HEK293 (cell line): ENCODE measurements around the gene SEC22A.

Experiments used
- CTCF ChIA-PET: fragments of 350-600 bp; formaldehyde crosslinking; extraction: SDS; loops from one replicate; lab custom pipeline; 2021; ENCODE audit warnings: antibody characterized with exemption; lab: Yijun Ruan, JAX
- POLR2A ChIA-PET: fragments of 300-600 bp; formaldehyde crosslinking; extraction: SDS; loops from one replicate; lab custom pipeline; 2020; ENCODE audit warnings: antibody characterized with exemption, inconsistent platforms; lab: Yijun Ruan, JAX
- H3K27ac ChIP-seq: fragments of 200-500 bp; sonication (Bioruptor generic); 2 replicates; pipeline ENCODE4 v1.5.1; 2014; ENCODE audit warnings: low read depth, low read length, control low read depth, inconsistent platforms; ENCODE audit errors: extremely low read depth
- H3K36me3 ChIP-seq, 2 experiments: fragments of 200-500 bp in 1 of 2; sonication (Bioruptor generic) in 1 of 2; 1 replicate in 1 of 2; 2 replicates in 1 of 2; pipeline ENCODE4 v1.5.1; 2014 to 2017; ENCODE audit warnings: inconsistent platforms in 2 of 2, low read length in 2 of 2; ENCODE audit not compliant: control insufficient read depth in 2 of 2, insufficient read depth in 1 of 2
- H3K4me1 ChIP-seq: fragments of 200-500 bp; sonication (Bioruptor generic); 2 replicates; pipeline ENCODE4 v1.5.1; 2014; ENCODE audit warnings: mild to moderate bottlenecking, low read length, inconsistent platforms; ENCODE audit not compliant: control insufficient read depth, insufficient read depth
- H3K4me3 ChIP-seq: 2 replicates; pipeline ENCODE4 v1.5.1; 2011; ENCODE audit warnings: low read depth, mild to moderate bottlenecking, control low read depth, low read length, moderate library complexity
- H3K9me3 ChIP-seq: fragments of 200-500 bp; sonication (Bioruptor generic); 2 replicates; pipeline ENCODE4 v1.5.1; 2014; ENCODE audit warnings: low read depth, low read length, inconsistent platforms; ENCODE audit not compliant: control insufficient read depth, insufficient read depth
- GFI1B ChIP-seq: fragments of 450-650 bp; formaldehyde crosslinking; IDR thresholded peaks from 2 replicates; pipeline ENCODE4 v1.5.1; 2016; ENCODE audit warnings: missing biosample characterization, missing genetic modification characterization
- KLF1 ChIP-seq: fragments of 450-650 bp; formaldehyde crosslinking; IDR thresholded peaks from 2 replicates; pipeline ENCODE4 v1.5.1; 2016; ENCODE audit warnings: missing biosample characterization, missing genetic modification characterization
- SP3 ChIP-seq: fragments of 450-650 bp; formaldehyde crosslinking; IDR thresholded peaks from 2 replicates; pipeline ENCODE4 v1.5.1; 2016; ENCODE audit warnings: missing biosample characterization, missing genetic modification characterization
- ZBTB10 ChIP-seq: fragments of 450-650 bp; formaldehyde crosslinking; IDR thresholded peaks from 2 replicates; pipeline ENCODE4 v1.5.1; 2016; ENCODE audit warnings: missing biosample characterization, missing genetic modification characterization
- ZBTB17 ChIP-seq: fragments of 450-650 bp; formaldehyde crosslinking; IDR thresholded peaks from 2 replicates; pipeline ENCODE4 v1.5.1; 2016; ENCODE audit warnings: missing biosample characterization, missing genetic modification characterization
- ZNF132 ChIP-seq: fragments of 450-650 bp; formaldehyde crosslinking; IDR thresholded peaks from 2 replicates; pipeline ENCODE4 v1.5.1; 2017; ENCODE audit warnings: missing biosample characterization, missing genetic modification characterization, borderline replicate concordance
- ZNF157 ChIP-seq: fragments of 450-650 bp; formaldehyde crosslinking; IDR thresholded peaks from 2 replicates; pipeline ENCODE4 v1.5.1; 2016; ENCODE audit warnings: missing biosample characterization, missing genetic modification characterization
- ZNF16 ChIP-seq: fragments of 450-650 bp; formaldehyde crosslinking; IDR thresholded peaks from 2 replicates; pipeline ENCODE4 v1.5.1; 2016; ENCODE audit warnings: low read depth, missing biosample characterization, missing genetic modification characterization
- ZNF214 ChIP-seq: fragments of 450-650 bp; formaldehyde crosslinking; IDR thresholded peaks from 2 replicates; pipeline ENCODE4 v1.5.1; 2017; ENCODE audit warnings: missing biosample characterization, mild to moderate bottlenecking, missing genetic modification characterization, borderline replicate concordance
- ZNF221 ChIP-seq: fragments of 450-650 bp; formaldehyde crosslinking; IDR thresholded peaks from 2 replicates; pipeline ENCODE4 v1.5.1; 2017; ENCODE audit warnings: missing biosample characterization, missing genetic modification characterization, borderline replicate concordance
- ZNF248 ChIP-seq: fragments of 450-650 bp; formaldehyde crosslinking; IDR thresholded peaks from 2 replicates; pipeline ENCODE4 v1.5.1; 2017; ENCODE audit warnings: missing biosample characterization, missing genetic modification characterization
- ZNF473 ChIP-seq: fragments of 450-650 bp; formaldehyde crosslinking; IDR thresholded peaks from 2 replicates; pipeline ENCODE4 v1.5.1; 2017; ENCODE audit warnings: missing biosample characterization, missing genetic modification characterization
- ZNF518A ChIP-seq: fragments of 450-650 bp; formaldehyde crosslinking; conservative IDR thresholded peaks from 2 replicates; pipeline ENCODE4 v1.5.1; 2016; ENCODE audit warnings: low read depth, missing biosample characterization, missing genetic modification characterization
- ZNF560 ChIP-seq: fragments of 450-650 bp; formaldehyde crosslinking; IDR thresholded peaks from 2 replicates; pipeline ENCODE4 v1.5.1; 2017; ENCODE audit warnings: missing biosample characterization, missing genetic modification characterization, borderline replicate concordance
- ZNF580 ChIP-seq: fragments of 450-650 bp; formaldehyde crosslinking; IDR thresholded peaks from 2 replicates; pipeline ENCODE4 v1.5.1; 2016; ENCODE audit warnings: missing biosample characterization, missing genetic modification characterization
- ZNF600 ChIP-seq: fragments of 450-650 bp; formaldehyde crosslinking; IDR thresholded peaks from 2 replicates; pipeline ENCODE4 v1.5.1; 2016; ENCODE audit warnings: missing biosample characterization, missing genetic modification characterization
- ZNF639 ChIP-seq: fragments of 450-650 bp; formaldehyde crosslinking; IDR thresholded peaks from 2 replicates; pipeline ENCODE4 v1.5.1; 2016; ENCODE audit warnings: missing biosample characterization, missing genetic modification characterization
- ZNF76 ChIP-seq: fragments of 450-650 bp; formaldehyde crosslinking; IDR thresholded peaks from 2 replicates; pipeline ENCODE4; 2016; ENCODE audit warnings: low read depth, missing biosample characterization, missing genetic modification characterization, borderline replicate concordance
- ZNF791 ChIP-seq: fragments of 450-650 bp; formaldehyde crosslinking; IDR thresholded peaks from 2 replicates; pipeline ENCODE4 v1.5.1; 2016; ENCODE audit warnings: missing biosample characterization, missing genetic modification characterization
- ZSCAN30 ChIP-seq: fragments of 450-650 bp; IDR thresholded peaks from 2 replicates; pipeline ENCODE4 v1.5.1; 2018; ENCODE audit warnings: missing biosample characterization, mild to moderate bottlenecking, missing genetic modification characterization, moderate library complexity
- ZSCAN5A ChIP-seq: fragments of 450-650 bp; formaldehyde crosslinking; IDR thresholded peaks from 2 replicates; pipeline ENCODE4 v1.5.1; 2016; ENCODE audit warnings: missing biosample characterization, missing genetic modification characterization

The SEC22A gene

GRCh38 chr3:123246866-123247265, 45.1 kb downstream of the SEC22A start:
- POLR2A ChIA-PET, result no interaction called here
- peaks cover 0 to 44% of the 10 kb centered on the region in 2 experiments; a peak in 1 of 3 replicates for H3K36me3 ChIP-seq
- H3K4me3 ChIP-seq, result no peak overlapping the region
- H3K9me3 ChIP-seq, result no peaks in the 10 kb centered on the region
- H3K4me1 ChIP-seq, result peaks cover 5% of the 10 kb centered on the region; the same call in 1 of the 2 replicates
- TF ChIP-seq GFI1B (tag by site-specific recombination) (no peak), ZNF600 (tag by site-specific recombination) (no peak), ZNF580 (no peak)
- TF ChIP-seq, all 188 proteins: peak for 0
- H3K27ac ChIP-seq, result no peak overlapping the region
- CTCF ChIA-PET, result interaction anchor here (0.6 to 0.8 kb wide), 4 partner anchors 271 to 1771 kb away, joined by 3 to 7 read pairs (median 3); no protein-coding TSS in a partner anchor

- POLR2A ChIA-PET, result no interaction called here
- H3K4me3 ChIP-seq, result no peak overlapping the region
- TF ChIP-seq KLF1 (no peak), ZSCAN30 (tag by site-specific recombination) (no peak), ZNF518A (tag by site-specific recombination) (no peak), ZNF16 (tag by site-specific recombination) (no peak), ZNF132 (no peak)
- no peak overlapping the region for H3K27ac ChIP-seq
- peaks cover 0 to 14% of the 10 kb centered on the region in 2 experiments; a peak in 2 of 3 replicates for H3K36me3 ChIP-seq
- CTCF ChIA-PET, result interaction anchor here (1.7 kb wide), 1 partner anchor 313 kb away, joined by 4 read pairs; no protein-coding TSS in a partner anchor
- H3K4me1 ChIP-seq, result peaks cover 2% of the 10 kb centered on the region; the same call in 1 of the 2 replicates
- H3K9me3 ChIP-seq, result no peaks in the 10 kb centered on the region
Observed at GRCh38 chr3:123256256-123256655, 54.5 kb downstream of the SEC22A start.

- POLR2A ChIA-PET, result no interaction called here
- no peaks in the 10 kb centered on the region for H3K9me3 ChIP-seq
- H3K4me1 ChIP-seq, result peaks cover 2% of the 10 kb centered on the region; the same call in 1 of the 2 replicates
- H3K36me3 ChIP-seq, result peaks cover 0 to 9% of the 10 kb centered on the region in 2 experiments; a peak in 2 of 3 replicates
- H3K4me3 ChIP-seq, result no peak overlapping the region
- CTCF ChIA-PET, result interaction anchor here (0.7 to 1.6 kb wide), 4 partner anchors 275 to 850 kb away, joined by 3 to 6 read pairs (median 4); no protein-coding TSS in a partner anchor
- H3K27ac ChIP-seq, result no peak overlapping the region
- no peak for TF ChIP-seq ZNF214 (tag by site-specific recombination)
- TF ChIP-seq ZSCAN5A (tag by site-specific recombination), result no peak
- no peak for TF ChIP-seq ZNF639 (tag by site-specific recombination)
- TF ChIP-seq ZNF791, result no peak
- TF ChIP-seq ZBTB10, result no peak
- no peak for TF ChIP-seq ZNF157 (tag by site-specific recombination)
- TF ChIP-seq ZNF221 (tag by site-specific recombination), result no peak
- TF ChIP-seq ZBTB17 (tag by site-specific recombination), result no peak
- no peak for TF ChIP-seq SP3 (tag by site-specific recombination)
- no peak for TF ChIP-seq ZNF76 (tag by site-specific recombination)
- no peak for TF ChIP-seq ZNF248 (tag by site-specific recombination)
- TF ChIP-seq ZNF560 (tag by site-specific recombination), result no peak
- no peak for TF ChIP-seq ZNF473 (tag by site-specific recombination)
- no peak for TF ChIP-seq GFI1B (tag by site-specific recombination)
Observed at GRCh38 chr3:123258359-123258758, 56.6 kb downstream of the SEC22A start.
